Measurements from ENCODE around the gene KLRB1.
"Not testable (repeated sequence)": the region's sequence is repeated elsewhere in the genome, so short reads cannot be mapped to it uniquely, and the experiment has no call there.

Gene KLRB1

GRCh38 chr12:9636851-9637206, 29.1 kb upstream of the KLRB1 start:
- DNase-seq (ENCODE audit: low read depth in 1 of 2, low spot score in 1 of 2): no peak
- in situ Hi-C loops (cut with HindIII; ENCODE audit: low pct_unique_long_range_greater_than_20kb, low sequenced_read_pairs): no loop called here
- no peak for TF ChIP-seq JUND (IDR thresholded peaks at IDR 0.05; ENCODE audit: low read depth)

DNA sequence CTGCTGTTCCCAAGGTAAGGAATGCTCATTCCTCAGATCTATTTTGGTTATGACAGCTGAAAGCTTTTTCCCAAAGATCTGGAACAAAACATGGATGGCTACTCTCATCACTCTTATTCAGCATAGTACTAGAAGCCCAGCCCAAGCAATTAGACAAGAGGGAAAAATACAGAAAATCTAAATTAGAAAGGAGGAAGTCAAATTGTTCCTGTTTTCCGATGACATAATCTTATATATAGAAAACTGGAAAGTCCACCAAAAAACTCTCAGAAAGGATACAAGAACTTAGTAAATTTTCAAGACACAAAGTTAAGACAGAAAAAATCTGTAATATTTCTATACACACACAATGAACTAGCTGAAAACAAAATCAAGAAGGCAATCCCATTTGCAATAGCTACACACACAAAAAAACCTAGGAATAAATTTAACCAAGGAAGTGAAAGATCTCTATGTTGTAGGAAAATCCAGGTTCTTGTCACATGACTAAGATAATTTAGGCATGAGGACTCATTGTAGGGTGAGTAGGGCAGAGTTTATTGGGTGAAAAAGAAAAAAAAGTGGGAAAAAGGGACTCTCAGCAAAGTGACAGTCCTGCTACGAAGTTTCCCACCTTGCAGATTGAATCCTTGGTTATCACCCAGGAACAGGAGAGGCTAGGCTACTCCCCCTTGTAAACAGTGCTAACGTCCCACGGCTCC, 28.6 kb upstream of the KLRB1 start:
- in situ Hi-C loops (cut with HindIII; ENCODE audit: low pct_unique_long_range_greater_than_20kb, low sequenced_read_pairs): no loop called here
- DNase-seq (ENCODE audit: low read depth in 1 of 2, low spot score in 1 of 2): no peak
- no peak for TF ChIP-seq JUND (IDR thresholded peaks at IDR 0.05; ENCODE audit: low read depth)

- in situ Hi-C loops (cut with HindIII; ENCODE audit: low pct_unique_long_range_greater_than_20kb, low sequenced_read_pairs): no loop called here
- TF ChIP-seq JUND (IDR thresholded peaks at IDR 0.05; ENCODE audit: low read depth): no peak
- DNase-seq (ENCODE audit: low read depth in 1 of 2, low spot score in 1 of 2): no peak
Observed at GRCh38 chr12:9634969-9635754, 27.4 kb upstream of the KLRB1 start.

- TF ChIP-seq JUND (IDR thresholded peaks at IDR 0.05; ENCODE audit: low read depth): no peak
- in situ Hi-C loops (cut with HindIII; ENCODE audit: low pct_unique_long_range_greater_than_20kb, low sequenced_read_pairs): no loop called here
- peak in 1 of 2 experiments; percentile 48 for DNase-seq (ENCODE audit: low read depth in 1 of 2, low spot score in 1 of 2)
Observed at GRCh38 chr12:9634177-9634803, 26.6 kb upstream of the KLRB1 start.

GRCh38 chr12:9632766-9633165, 25.1 kb upstream of the KLRB1 start:
- no peak for DNase-seq (ENCODE audit: low read depth in 1 of 2, low spot score in 1 of 2)
- in situ Hi-C loops (cut with HindIII; ENCODE audit: low pct_unique_long_range_greater_than_20kb, low sequenced_read_pairs): no loop called here
- no peak for TF ChIP-seq JUND (IDR thresholded peaks at IDR 0.05; ENCODE audit: low read depth)

DNA sequence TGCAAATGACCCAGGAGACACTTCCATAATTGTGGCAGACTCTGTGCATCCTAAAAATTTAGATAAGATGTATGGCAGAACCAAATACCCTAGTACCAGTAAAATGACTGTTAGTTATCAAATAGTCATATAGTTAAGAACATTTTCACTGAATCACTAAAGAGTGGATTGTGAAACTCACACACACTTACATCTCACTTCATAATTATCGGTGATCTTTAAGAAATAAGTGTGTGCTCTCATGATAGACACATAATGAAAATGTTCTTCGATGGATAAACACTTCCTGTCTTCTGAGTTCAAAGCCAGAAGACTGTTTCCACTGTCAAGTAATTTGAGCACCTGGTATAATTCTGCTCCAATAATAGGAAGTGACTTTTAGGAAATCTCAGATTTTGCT, 19.1 kb upstream of the KLRB1 start:
- no peak for TF ChIP-seq JUND (IDR thresholded peaks at IDR 0.05; ENCODE audit: low read depth)
- in situ Hi-C loops (cut with HindIII; ENCODE audit: low pct_unique_long_range_greater_than_20kb, low sequenced_read_pairs): no loop called here
- no peak for DNase-seq (ENCODE audit: low read depth in 1 of 2, low spot score in 1 of 2)

GRCh38 chr12:9626291-9626690, 18.6 kb upstream of the KLRB1 start:
- TF ChIP-seq JUND (IDR thresholded peaks at IDR 0.05; ENCODE audit: low read depth): no peak
- DNase-seq (ENCODE audit: low read depth in 1 of 2, low spot score in 1 of 2): no peak
- in situ Hi-C loops (cut with HindIII; ENCODE audit: low pct_unique_long_range_greater_than_20kb, low sequenced_read_pairs): no loop called here

DNA sequence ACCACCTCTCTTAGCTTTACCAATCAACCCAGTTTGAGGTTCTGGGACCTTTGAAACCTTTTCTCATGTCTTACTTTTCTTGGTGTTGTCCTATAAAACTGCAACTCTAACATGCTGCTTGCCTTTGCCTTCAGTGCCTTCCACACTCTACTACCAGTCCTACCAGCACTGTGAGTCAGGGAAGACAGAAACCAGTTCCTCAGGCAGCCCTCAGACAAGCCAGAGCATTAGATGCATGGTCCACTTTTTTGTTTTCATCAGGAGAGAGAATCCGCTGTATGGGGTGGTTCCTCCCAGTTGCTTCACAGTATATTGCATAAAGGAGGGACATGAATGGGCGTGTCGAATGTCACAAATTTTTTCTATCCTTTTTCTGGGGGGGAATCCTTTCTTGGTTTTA, 17.3 kb upstream of the KLRB1 start:
- in situ Hi-C loops (cut with HindIII; ENCODE audit: low pct_unique_long_range_greater_than_20kb, low sequenced_read_pairs): no loop called here
- TF ChIP-seq JUND (IDR thresholded peaks at IDR 0.05; ENCODE audit: low read depth): no peak
- no peak for DNase-seq (ENCODE audit: low read depth in 1 of 2, low spot score in 1 of 2)

GRCh38 chr12:9619411-9620179, 11.9 kb upstream of the KLRB1 start:
- TF ChIP-seq JUND (IDR thresholded peaks at IDR 0.05; ENCODE audit: low read depth): no peak
- DNase-seq (ENCODE audit: low read depth in 1 of 2, low spot score in 1 of 2): no peak
- in situ Hi-C loops (cut with HindIII; ENCODE audit: low pct_unique_long_range_greater_than_20kb, low sequenced_read_pairs): no loop called here

GRCh38 chr12:9618906-9619305, 11.2 kb upstream of the KLRB1 start:
- DNase-seq (ENCODE audit: low read depth in 1 of 2, low spot score in 1 of 2); in situ Hi-C loops (cut with HindIII; ENCODE audit: low pct_unique_long_range_greater_than_20kb, low sequenced_read_pairs): not testable (repeated sequence)

GRCh38 chr12:9617124-9617523, 9.4 kb upstream of the KLRB1 start:
- DNase-seq (ENCODE audit: low read depth in 1 of 2, low spot score in 1 of 2): no peak
- no peak for TF ChIP-seq JUND (IDR thresholded peaks at IDR 0.05; ENCODE audit: low read depth)
- in situ Hi-C loops (cut with HindIII; ENCODE audit: low pct_unique_long_range_greater_than_20kb, low sequenced_read_pairs): no loop called here

DNA sequence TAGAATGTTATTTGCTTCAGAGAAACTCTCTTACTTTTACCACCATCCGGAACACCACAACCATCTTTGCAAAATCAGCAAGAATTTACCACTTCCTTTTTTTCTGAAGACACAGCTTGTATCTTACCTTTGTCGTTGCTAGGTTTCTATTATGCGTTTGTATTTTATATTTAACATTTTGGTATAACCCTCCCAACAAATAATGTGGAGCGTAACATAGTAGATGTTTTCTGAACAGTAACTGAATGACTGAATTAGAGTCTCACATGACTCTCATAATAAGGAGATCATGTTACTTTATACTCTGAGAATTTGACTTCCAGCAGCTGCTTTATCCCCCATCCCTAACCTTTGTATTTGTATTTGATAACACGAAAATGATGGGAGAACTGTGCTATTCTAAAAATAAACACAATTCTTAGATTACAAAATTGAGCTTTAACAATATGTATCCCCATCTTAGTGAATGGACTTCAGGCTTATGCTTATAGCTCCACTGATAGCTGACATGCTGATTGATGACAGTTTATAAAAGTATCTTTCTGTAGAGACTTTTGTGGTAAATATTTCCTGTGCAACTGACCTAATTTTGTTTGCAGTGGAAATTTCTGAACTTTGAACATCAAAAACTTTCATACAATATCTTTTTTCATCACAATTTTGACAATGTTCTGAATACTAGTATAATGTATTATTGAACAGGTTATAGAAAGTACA, 7.9 kb upstream of the KLRB1 start:
- in situ Hi-C loops (cut with HindIII; ENCODE audit: low pct_unique_long_range_greater_than_20kb, low sequenced_read_pairs): no loop called here
- TF ChIP-seq JUND (IDR thresholded peaks at IDR 0.05; ENCODE audit: low read depth): no peak
- DNase-seq (ENCODE audit: low read depth in 1 of 2, low spot score in 1 of 2): no peak

DNA sequence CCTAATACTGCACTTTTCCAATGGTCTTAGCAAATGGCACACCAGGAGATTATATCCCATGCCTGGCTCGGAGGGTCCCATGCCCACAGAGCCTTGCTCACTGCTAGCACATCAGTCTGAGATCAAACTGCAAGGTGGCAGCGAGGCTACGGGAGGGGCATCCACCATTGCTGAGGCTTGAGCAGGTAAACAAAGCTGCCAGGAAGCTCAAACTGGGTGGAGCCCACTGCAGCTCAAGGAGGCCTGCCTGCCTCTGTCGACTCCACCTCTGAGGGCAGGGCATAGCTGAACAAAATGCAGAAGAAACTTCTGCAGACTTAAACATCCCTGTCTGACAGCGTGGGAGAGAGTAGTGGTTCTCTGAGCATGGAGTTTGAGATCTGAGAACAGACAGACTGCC, 2.9 kb upstream of the KLRB1 start:
- in situ Hi-C loops (cut with HindIII; ENCODE audit: low pct_unique_long_range_greater_than_20kb, low sequenced_read_pairs): not testable (repeated sequence)

More for the DNA sequence above, 2.9 kb upstream of the KLRB1 start:
- not testable (repeated sequence) for DNase-seq (ENCODE audit: low read depth in 1 of 2, low spot score in 1 of 2)

Data from T47D (cell line).